Adrenal gland (tissue), 19 donors: Measurements from ENCODE around the gene CRYBG3. TPM values are rescaled to one million over a fixed set of nuclear protein-coding genes. Genes with fewer than 3 reads are reported as not detected.

Experiments
- DNase-seq, 7 donors: peaks; one replicate each; pipeline ENCODE4 v3.0.0-alpha.2; 2019 to 2020
- H3K27ac ChIP-seq, 5 donors: fragments of 200-600 bp; sonication (generic) in 4 of 5; 1 replicate in 3 of 5; 2 replicates in 2 of 5; pipeline versions ENCODE4 v1.5.1 to v1.8.0; 2016 to 2020; ENCODE audit warnings: mild to moderate bottlenecking in 1 of 5
- H3K27me3 ChIP-seq: fragments of 200-600 bp; 2 replicates; pipeline ENCODE4 v1.8.0; 2021
- H3K36me3 ChIP-seq, 2 donors: fragments of 200-600 bp; replicated peaks in 1 of 2; 1 replicate in 1 of 2; 2 replicates in 1 of 2; pipeline versions ENCODE4 v1.5.1 to v1.8.0; 2018 to 2022
- H3K4me1 ChIP-seq, 2 donors: fragments of 200-600 bp; replicated peaks in 1 of 2; 1 replicate in 1 of 2; 2 replicates in 1 of 2; pipeline versions ENCODE4 v1.5.1 to v1.8.0; 2018 to 2021
- H3K4me3 ChIP-seq, 4 donors: fragments of 200-600 bp; sonication (generic) in 3 of 4; one replicate each; pipeline ENCODE4 v1.5.1; 2016 to 2018
- H3K9me3 ChIP-seq, 3 donors: fragments of 200-600 bp; sonication (generic) in 1 of 3; replicated peaks in 1 of 3; 1 replicate in 2 of 3; 2 replicates in 1 of 3; pipeline versions ENCODE4 v1.5.1 to v1.8.0; 2016 to 2021
- CTCF ChIP-seq, 6 experiments: fragments of 450-650 bp in 4 of 6; fragments of 200-600 bp in 2 of 6; sonication (generic) in 1 of 6; IDR thresholded peaks; 1 replicate in 5 of 6; 2 replicates in 1 of 6; pipeline versions ENCODE4 v1.5.1 to v1.8.0; 2016 to 2021; ENCODE audit warnings: antibody characterized with exemption in 6 of 6, mild to moderate bottlenecking in 2 of 6, moderate library complexity in 1 of 6
- POLR2A ChIP-seq, 2 donors: fragments of 450-650 bp; IDR thresholded peaks; one replicate each; pipeline ENCODE4 v1.6.1; 2017; ENCODE audit warnings: antibody characterized with exemption in 2 of 2, mild to moderate bottlenecking in 2 of 2, moderate library complexity in 1 of 2
- WGBS, 4 donors: extraction: QIAGEN DNeasy Blood & Tissue Kit in 2 of 4; methylation state at CpG; one replicate each; pipeline versions ENCODE4 v1.1.5 to v1.1.7; 2013 to 2017; 5-methylcytosine and 5-hydroxymethylcytosine counted together
- intact Hi-C, 2 donors: fragments of 100-400 bp; cut with DNase I; formaldehyde crosslinking; loops; one replicate each; pipeline versions ENCODE4 v1.14.1 to v1.15.0; 2022 to 2023
- long read RNA-seq, 10 donors: library from polyadenylated mRNA in 3 of 10; unstranded in 2 of 10; stranded (forward) in 1 of 10; transcript quantifications; one replicate each; pipeline ENCODE4 v2.0.0 and lab custom pipeline, GENCODE V29; 2021 to 2026
- polyA plus RNA-seq, 3 donors: library from polyadenylated mRNA; stranded (reverse); fragments of 200-250 nt in 2 of 3; fragments of 350-450 nt in 1 of 3; fragmentation: Illumina TruSeq in 1 of 3; extraction: RNeasy Lipid Tissue Mini Kit (QIAGEN cat#74804) in 1 of 3; gene quantifications; one replicate each; pipeline ENCODE4 v1.2.3, GENCODE V29; 2013 to 2014
- total RNA-seq, 9 donors: library from RNA; depleted of rRNA in 4 of 9; stranded (reverse); fragments of >200 nt in 4 of 9; fragments of 120-200 nt in 1 of 9; fragmentation: NEBNext Ultra II Directional in 1 of 9; extraction: Animal tissue kit (Norgen Biotek cat#: 25700) in 1 of 9; gene quantifications; one replicate each; pipeline versions ENCODE4 v1.1.0 to v1.2.4, GENCODE V29; 2013 to 2023
- donor health status: healthy with polysubstance abuse.
- donor health status: Bipolar disorder and iron deficiency.
- donor health status: DM: yes; HTN: yes; CAD: no.
- donor health status: DM: no; HTN: no; CAD: no.
- donor health status: DM: no; HTN: no; CAD: no.
- donor health status: DM: yes; HTN: yes; CAD: no.

The CRYBG3 gene
- total RNA-seq: 10 to 100 TPM in 8 of 9 donors, 1 to 10 TPM in 1; 6.0 to 25.0 (median 13.6) TPM
- polyA plus RNA-seq: 1 to 10 TPM; 2.7 to 8.3 (median 3.1) TPM
- long read RNA-seq, donor 1: 0 reads
- long read RNA-seq, donor 2: 0 reads
- long read RNA-seq, donor 3, partial matches to known transcripts: 0 of 5 reads
- long read RNA-seq, donor 3, other reads (novel, unspliced or antisense): 5 of 5 reads
- long read RNA-seq, donor 4, partial matches to known transcripts: 1 of 2 reads
- long read RNA-seq, donor 4, other reads (novel, unspliced or antisense): 1 of 2 reads
- long read RNA-seq, donor 5, partial matches to known transcripts: 3 of 3 reads
- long read RNA-seq, donor 5, other reads (novel, unspliced or antisense): 0 of 3 reads
- long read RNA-seq, donor 6, partial matches to known transcripts: 8 of 10 reads
- long read RNA-seq, donor 6, other reads (novel, unspliced or antisense): 2 of 10 reads
- long read RNA-seq, donor 7: 0 reads
- long read RNA-seq, donor 8, partial matches to known transcripts: 29 of 29 reads
- long read RNA-seq, donor 8, other reads (novel, unspliced or antisense): 0 of 29 reads
- long read RNA-seq, donor 9, partial matches to known transcripts: 24 of 31 reads
- long read RNA-seq, donor 9, other reads (novel, unspliced or antisense): 7 of 31 reads
- long read RNA-seq, donor 10: 0 reads

- peaks cover 0 to 18% of the 10 kb centered on the region in 2 donors for H3K4me1 ChIP-seq
- H3K36me3 ChIP-seq: no peaks in the 10 kb centered on the region
- 0 to 1% (median 0%) methylated on average over 5 to 66 of the region's 66 CpGs; no CpG with 5 or more reads in 1 of the 4 donors for WGBS, 4 donors
- no peaks in the 10 kb centered on the region for H3K9me3 ChIP-seq
- H3K27ac ChIP-seq: peak within 1 kb of the TSS; percentile 31 to 95 (median 90)
- H3K27me3 ChIP-seq: no peaks in the 10 kb centered on the region
- H3K4me3 ChIP-seq: peak within 1 kb of the TSS; percentile 61 to 87 (median 71)
- TF ChIP-seq POLR2A (IDR thresholded peaks at IDR 0.05): peak; percentile 46 to 88
- TF ChIP-seq CTCF (IDR thresholded peaks at IDR 0.05): peak in 2 of 6 experiments; percentile 1 to 12
- intact Hi-C loops: loop anchor here in 1 of 2 donors (10.0 kb wide), 2 partner anchors 53 to 153 kb away; partner anchors contain the start of gene RIOX2
- DNase-seq: peak; percentile 78 to 86 (median 82)
These were observed at the start of gene CRYBG3 for GRCh38 chr3:97821774-97822358. CRYBG3 (plus strand) TSS chr3:97822011; CDS start chr3:97822207, 196 bp downstream.

- Histone ChIP-seq H3K9me3 (no peaks in the 10 kb centered on the region), H3K4me1 (no peaks in the 10 kb centered on the region), H3K27ac (no peak overlapping the region), H3K36me3 (no peaks in the 10 kb centered on the region), H3K4me3 (no peak overlapping the region), H3K27me3 (no peaks in the 10 kb centered on the region)
- no peak for TF ChIP-seq POLR2A (IDR thresholded peaks at IDR 0.05)
- no peak for TF ChIP-seq CTCF (IDR thresholded peaks at IDR 0.05)
- intact Hi-C loops: no loop called here
- DNase-seq: no peak
- 73 to 78% (median 76%) methylated on average over 3 of the region's 3 CpGs for WGBS, 4 donors
These were observed 48.9 kb upstream of the CRYBG3 start for GRCh38 chr3:97772926-97773325.

GRCh38 chr3:97778152-97778551 lies 43.7 kb upstream of the CRYBG3 start:
- H3K9me3 ChIP-seq: no peaks in the 10 kb centered on the region
- intact Hi-C loops: no loop called here
- no peak overlapping the region for H3K4me3 ChIP-seq
- no peak for DNase-seq
- H3K36me3 ChIP-seq: no peaks in the 10 kb centered on the region
- TF ChIP-seq CTCF (IDR thresholded peaks at IDR 0.05) (no peak), POLR2A (IDR thresholded peaks at IDR 0.05) (no peak)
- no peak overlapping the region for H3K27ac ChIP-seq
- peaks cover 0 to 5% of the 10 kb centered on the region in 2 donors for H3K4me1 ChIP-seq
- H3K27me3 ChIP-seq: no peaks in the 10 kb centered on the region

GRCh38 chr3:97793420-97794019 lies 28.3 kb upstream of the CRYBG3 start:
- no peak for TF ChIP-seq POLR2A (IDR thresholded peaks at IDR 0.05)
- TF ChIP-seq CTCF (IDR thresholded peaks at IDR 0.05): peak; percentile 61 to 94 (median 87)
- H3K27me3 ChIP-seq: no peaks in the 10 kb centered on the region
- H3K4me1 ChIP-seq: no peaks in the 10 kb centered on the region
- intact Hi-C loops: loop anchor here in 1 of 2 donors (2.0 kb wide), 1 partner anchor 231 kb away; no protein-coding TSS in a partner anchor
- no peaks in the 10 kb centered on the region for H3K9me3 ChIP-seq
- no peaks in the 10 kb centered on the region for H3K36me3 ChIP-seq
- H3K27ac ChIP-seq: no peak overlapping the region
- H3K4me3 ChIP-seq: no peak overlapping the region
- DNase-seq: peak in 2 of 7 donors; percentile 10 to 19
